Lung (tissue), 12 donors: ENCODE measurements around the gene STH. TPM values are rescaled to one million over a fixed set of nuclear protein-coding genes. Genes with fewer than 3 reads are reported as not detected.

Experiments used
- ATAC-seq: fragments of 200-7000 bp; cut with Tn5 transposase; one replicate; pipeline ENCODE4 v1.9.1; 2020; ENCODE audit warnings: moderate number of reproducible peaks; ENCODE audit not compliant: insufficient read depth, low FRiP score
- DNase-seq, 3 donors: peaks; one replicate each; pipeline ENCODE4 v3.0.0-alpha.2; 2013 to 2017
- H3K27ac ChIP-seq, 2 donors: one replicate each; pipeline ENCODE4 v1.5.1; 2013; ENCODE audit warnings: mild to moderate bottlenecking in 2 of 2, moderate library complexity in 2 of 2, control low read depth in 1 of 2, inconsistent platforms in 1 of 2, low read depth in 1 of 2, low read length in 1 of 2
- H3K27me3 ChIP-seq, 3 donors: one replicate each; pipeline ENCODE4 v1.5.1; 2013; ENCODE audit warnings: low read length in 2 of 3; ENCODE audit not compliant: control insufficient read depth in 3 of 3, insufficient read depth in 3 of 3
- H3K36me3 ChIP-seq, 4 donors: one replicate each; pipeline ENCODE4 v1.5.1; 2013; ENCODE audit warnings: low read length in 4 of 4, mild to moderate bottlenecking in 1 of 4, moderate library complexity in 1 of 4; ENCODE audit not compliant: control insufficient read depth in 4 of 4, insufficient read depth in 4 of 4
- H3K4me1 ChIP-seq, 5 donors: one replicate each; pipeline ENCODE4 v1.5.1; 2013; ENCODE audit warnings: low read length in 5 of 5, mild to moderate bottlenecking in 2 of 5, moderate library complexity in 1 of 5; ENCODE audit not compliant: control insufficient read depth in 5 of 5, insufficient read depth in 5 of 5
- H3K4me3 ChIP-seq: one replicate; pipeline ENCODE4 v1.5.1; 2013; ENCODE audit warnings: mild to moderate bottlenecking, control low read depth, moderate library complexity
- H3K9ac ChIP-seq, 2 donors: one replicate each; pipeline ENCODE4 v1.5.1; 2013; ENCODE audit warnings: low read length in 2 of 2, control low read depth in 1 of 2; ENCODE audit not compliant: insufficient read depth in 1 of 2
- H3K9me3 ChIP-seq, 4 donors: one replicate each; pipeline ENCODE4 v1.5.1; 2013; ENCODE audit warnings: low read length in 3 of 4, mild to moderate bottlenecking in 1 of 4, moderate library complexity in 1 of 4; ENCODE audit not compliant: control insufficient read depth in 4 of 4, insufficient read depth in 3 of 4
- WGBS, 2 donors: extraction: QIAGEN DNeasy Blood & Tissue Kit; methylation state at CpG; one replicate each; pipeline ENCODE4 v1.1.7; 2013; 5-methylcytosine and 5-hydroxymethylcytosine counted together
- polyA plus RNA-seq, 2 donors: library from polyadenylated mRNA; stranded (reverse); fragments of 200-250 nt; gene quantifications; one replicate each; pipeline ENCODE4 v1.2.1, GENCODE V29; 2013
- total RNA-seq, 2 donors: library from RNA; depleted of rRNA in 1 of 2; stranded (reverse); fragments of >200 nt in 1 of 2; gene quantifications; one replicate each; pipeline ENCODE4 v1.2.1, GENCODE V29; 2014 to 2021
- TF ChIP-seq, protein P1 (sequence below): IDR thresholded peaks from 2 replicates; pipeline ENCODE4 v1.5.1; 2012; ENCODE audit warnings: mild to moderate bottlenecking; ENCODE audit errors: control extremely low read depth, extremely low read depth
- donor health status: control.
- donor health status: control.
- donor health status: Bipolar disorder and iron deficiency.
- donor health status: healthy.
- donor health status: DM: yes; HTN: yes; CAD: no.

The STH gene
- total and polyA plus RNA-seq, 4 donors: not detected

DNA sequence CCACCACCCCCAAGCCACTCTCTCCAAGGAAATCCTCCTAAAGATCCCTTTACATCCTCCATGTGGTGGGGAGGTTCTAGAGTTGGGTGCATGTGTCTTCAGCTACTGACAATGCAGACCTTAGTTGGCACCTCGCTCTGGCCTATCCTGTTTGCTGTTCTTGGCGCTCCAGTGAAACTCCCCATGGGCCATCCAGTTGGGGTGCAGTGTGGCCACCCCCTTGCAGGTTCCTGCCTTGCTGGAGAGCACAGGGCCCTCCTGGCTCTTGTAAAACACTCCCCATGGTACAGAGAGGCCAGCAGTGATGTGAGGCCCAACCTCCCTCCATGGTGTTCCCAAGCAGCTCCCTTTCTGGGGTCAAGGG, 22.7 kb upstream of the STH start:
- no peak for ATAC-seq
- 97 to 99% methylated on average over 2 of the region's 2 CpGs for WGBS, 2 donors

DNA sequence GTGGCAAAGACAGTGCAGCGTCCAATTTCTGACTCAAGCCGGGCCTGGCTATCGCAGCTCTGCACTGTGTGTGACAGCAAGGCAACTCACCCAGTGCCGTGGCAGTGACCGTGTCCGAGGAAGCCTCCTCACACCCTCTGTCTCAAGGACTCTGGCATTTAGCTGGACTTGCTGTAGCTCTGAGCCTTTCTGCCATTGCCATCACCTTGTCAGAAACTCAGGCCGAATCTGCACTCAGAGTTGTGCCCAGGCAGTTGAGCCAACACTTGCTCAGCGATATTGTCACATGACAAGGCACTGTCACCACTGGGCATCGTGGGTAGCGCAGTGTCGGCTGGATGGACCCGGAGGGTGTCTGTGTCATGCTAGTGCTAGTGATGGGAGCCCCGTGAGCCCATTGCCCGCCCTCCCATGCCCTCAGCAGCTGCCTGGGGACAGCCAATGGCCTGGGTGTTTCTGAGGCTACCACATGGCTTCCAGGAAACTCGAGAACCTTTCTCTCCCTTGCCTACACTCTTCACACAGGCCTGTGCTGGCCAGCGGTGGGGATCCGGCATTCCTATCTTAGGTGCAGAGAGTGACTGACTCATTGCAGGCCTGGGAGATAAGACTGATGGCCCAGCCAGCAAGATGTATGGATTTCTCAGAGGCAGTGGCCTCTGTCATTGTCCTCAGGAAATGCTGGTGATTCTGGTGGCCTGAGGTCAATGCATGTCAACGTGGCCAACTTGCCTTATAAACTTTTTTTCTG, 22.1 kb upstream of the STH start:
- TF ChIP-seq, protein P1, sequence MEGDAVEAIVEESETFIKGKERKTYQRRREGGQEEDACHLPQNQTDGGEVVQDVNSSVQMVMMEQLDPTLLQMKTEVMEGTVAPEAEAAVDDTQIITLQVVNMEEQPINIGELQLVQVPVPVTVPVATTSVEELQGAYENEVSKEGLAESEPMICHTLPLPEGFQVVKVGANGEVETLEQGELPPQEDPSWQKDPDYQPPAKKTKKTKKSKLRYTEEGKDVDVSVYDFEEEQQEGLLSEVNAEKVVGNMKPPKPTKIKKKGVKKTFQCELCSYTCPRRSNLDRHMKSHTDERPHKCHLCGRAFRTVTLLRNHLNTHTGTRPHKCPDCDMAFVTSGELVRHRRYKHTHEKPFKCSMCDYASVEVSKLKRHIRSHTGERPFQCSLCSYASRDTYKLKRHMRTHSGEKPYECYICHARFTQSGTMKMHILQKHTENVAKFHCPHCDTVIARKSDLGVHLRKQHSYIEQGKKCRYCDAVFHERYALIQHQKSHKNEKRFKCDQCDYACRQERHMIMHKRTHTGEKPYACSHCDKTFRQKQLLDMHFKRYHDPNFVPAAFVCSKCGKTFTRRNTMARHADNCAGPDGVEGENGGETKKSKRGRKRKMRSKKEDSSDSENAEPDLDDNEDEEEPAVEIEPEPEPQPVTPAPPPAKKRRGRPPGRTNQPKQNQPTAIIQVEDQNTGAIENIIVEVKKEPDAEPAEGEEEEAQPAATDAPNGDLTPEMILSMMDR: no peak
- DNase-seq: no peak
- H3K9me3 ChIP-seq: no peaks in the 10 kb centered on the region
- H3K4me1 ChIP-seq: no peaks in the 10 kb centered on the region
- no peak overlapping the region for H3K9ac ChIP-seq
- no peak for ATAC-seq
- no peak overlapping the region for H3K27ac ChIP-seq
- no peaks in the 10 kb centered on the region for H3K36me3 ChIP-seq
- H3K27me3 ChIP-seq: no peaks in the 10 kb centered on the region
- WGBS, 2 donors: 87 to 91% methylated on average over 18 of the region's 18 CpGs
- no peak overlapping the region for H3K4me3 ChIP-seq

More for the DNA sequence above, 22.7 kb upstream of the STH start:
- H3K27me3 ChIP-seq: no peaks in the 10 kb centered on the region
- H3K4me1 ChIP-seq: no peaks in the 10 kb centered on the region
- no peak overlapping the region for H3K27ac ChIP-seq
- TF ChIP-seq, protein P1: no peak
- no peak overlapping the region for H3K4me3 ChIP-seq
- H3K9ac ChIP-seq: no peak overlapping the region
- no peaks in the 10 kb centered on the region for H3K9me3 ChIP-seq
- no peaks in the 10 kb centered on the region for H3K36me3 ChIP-seq
- DNase-seq: no peak

DNA sequence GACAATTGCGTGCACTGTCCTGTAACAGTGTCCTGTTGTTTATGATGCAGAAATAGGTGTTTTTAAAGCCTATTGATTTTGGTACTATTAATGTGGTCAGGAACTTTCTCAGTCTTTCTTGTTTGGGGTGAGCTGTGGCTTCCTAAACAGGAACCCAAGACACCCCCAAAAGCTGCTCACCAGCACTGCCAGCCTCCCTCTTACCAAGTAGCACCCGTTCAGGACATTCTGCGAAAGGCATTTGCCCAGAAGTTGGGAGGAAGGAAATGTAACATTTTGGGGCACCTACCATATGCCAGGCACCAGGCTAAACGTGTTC, 21.6 kb upstream of the STH start:
- 70 to 79% methylated on average over 4 of the region's 4 CpGs for WGBS, 2 donors

More for the DNA sequence above, 21.6 kb upstream of the STH start:
- DNase-seq (no peak), ATAC-seq (no peak)
- H3K4me1 ChIP-seq: no peaks in the 10 kb centered on the region
- TF ChIP-seq, protein P1: no peak
- no peak overlapping the region for H3K4me3 ChIP-seq
- H3K36me3 ChIP-seq: no peaks in the 10 kb centered on the region
- H3K9me3 ChIP-seq: no peaks in the 10 kb centered on the region
- H3K27ac ChIP-seq: no peak overlapping the region
- no peak overlapping the region for H3K9ac ChIP-seq
- H3K27me3 ChIP-seq: no peaks in the 10 kb centered on the region
